HG02938 (cell line): Measurements from ENCODE around the gene LILRB3.
"Not testable (repeated sequence)": the region's sequence is repeated elsewhere in the genome, so short reads cannot be mapped to it uniquely, and the experiment has no call there.

ENCODE experiments used
- ATAC-seq: cut with Tn5 transposase; IDR thresholded peaks from one replicate; pipeline ENCODE4 v1.9.1; 2021; ENCODE audit warnings: mild to moderate bottlenecking, moderate library complexity; ENCODE audit not compliant: unreplicated experiment

LILRB3 gene

DNA sequence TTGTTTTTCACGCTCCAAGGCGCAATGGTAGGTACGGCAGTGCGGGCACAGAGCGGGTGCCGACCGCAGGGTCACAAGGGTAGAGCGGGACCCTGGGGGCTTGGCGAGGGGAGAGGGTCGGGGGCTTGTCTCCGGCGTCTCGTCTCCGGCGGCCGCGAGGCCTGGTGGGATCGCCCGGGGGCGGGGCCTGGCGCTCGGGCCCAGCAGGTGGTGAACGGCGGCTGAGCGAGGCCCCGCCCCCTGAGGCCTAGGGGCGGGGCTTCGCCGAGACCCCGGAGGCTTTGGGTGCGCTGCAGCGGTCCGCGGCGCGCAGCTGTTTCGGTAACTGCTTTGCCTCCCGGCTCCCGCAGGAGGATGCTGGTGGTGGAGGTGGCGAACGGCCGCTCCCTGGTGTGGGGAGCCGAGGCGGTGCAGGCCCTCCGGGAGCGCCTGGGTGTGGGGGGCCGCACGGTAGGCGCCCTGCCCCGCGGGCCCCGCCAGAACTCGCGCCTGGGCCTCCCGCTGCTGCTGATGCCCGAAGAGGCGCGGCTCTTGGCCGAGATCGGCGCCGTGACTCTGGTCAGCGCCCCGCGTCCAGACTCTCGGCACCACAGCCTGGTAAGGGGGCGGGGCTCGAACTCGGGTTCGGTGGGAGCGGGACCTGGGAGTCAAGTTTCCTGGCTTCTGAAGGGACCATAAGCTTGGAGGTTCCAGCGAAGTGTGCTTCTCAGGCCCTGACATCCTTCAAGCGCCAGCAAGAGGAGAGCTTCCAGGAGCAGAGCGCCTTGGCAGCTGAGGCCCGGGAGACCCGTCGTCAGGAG is 31.6 kb downstream of the LILRB3 start, which contains the start of gene TSEN34:
Gene TSEN34 (plus strand): TSS at position 298 of the 800 bp plus-strand sequence. CDS start 57 bp downstream, at position 355.
- peak; percentile 25 for ATAC-seq

DNA sequence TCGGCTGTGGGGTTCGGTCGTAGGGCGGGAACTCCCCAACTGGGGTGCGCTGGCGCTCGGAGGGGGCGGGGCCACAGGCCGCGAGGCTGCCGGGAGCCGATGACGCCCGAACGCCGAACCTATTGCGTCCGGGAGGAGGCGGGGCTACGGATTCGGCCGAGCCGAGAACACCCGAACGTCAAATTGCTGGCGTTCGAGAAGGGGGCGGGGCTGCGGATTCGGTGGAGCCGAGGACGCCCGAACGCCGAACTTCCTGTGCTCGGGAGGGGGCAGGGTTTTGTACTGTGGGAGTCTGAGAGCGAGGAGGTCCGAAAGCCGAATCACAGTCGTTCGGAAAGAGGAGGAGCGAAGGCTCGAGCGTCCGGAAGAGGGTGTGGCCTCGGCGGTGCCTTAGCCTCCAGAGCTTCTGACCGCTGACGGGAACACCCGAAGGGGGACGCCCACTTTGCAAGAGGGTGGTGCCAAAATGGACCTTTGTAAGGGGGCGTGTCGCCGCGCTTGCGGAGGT is 32.2 kb downstream of the LILRB3 start:
- ATAC-seq = peak; percentile 50

DNA sequence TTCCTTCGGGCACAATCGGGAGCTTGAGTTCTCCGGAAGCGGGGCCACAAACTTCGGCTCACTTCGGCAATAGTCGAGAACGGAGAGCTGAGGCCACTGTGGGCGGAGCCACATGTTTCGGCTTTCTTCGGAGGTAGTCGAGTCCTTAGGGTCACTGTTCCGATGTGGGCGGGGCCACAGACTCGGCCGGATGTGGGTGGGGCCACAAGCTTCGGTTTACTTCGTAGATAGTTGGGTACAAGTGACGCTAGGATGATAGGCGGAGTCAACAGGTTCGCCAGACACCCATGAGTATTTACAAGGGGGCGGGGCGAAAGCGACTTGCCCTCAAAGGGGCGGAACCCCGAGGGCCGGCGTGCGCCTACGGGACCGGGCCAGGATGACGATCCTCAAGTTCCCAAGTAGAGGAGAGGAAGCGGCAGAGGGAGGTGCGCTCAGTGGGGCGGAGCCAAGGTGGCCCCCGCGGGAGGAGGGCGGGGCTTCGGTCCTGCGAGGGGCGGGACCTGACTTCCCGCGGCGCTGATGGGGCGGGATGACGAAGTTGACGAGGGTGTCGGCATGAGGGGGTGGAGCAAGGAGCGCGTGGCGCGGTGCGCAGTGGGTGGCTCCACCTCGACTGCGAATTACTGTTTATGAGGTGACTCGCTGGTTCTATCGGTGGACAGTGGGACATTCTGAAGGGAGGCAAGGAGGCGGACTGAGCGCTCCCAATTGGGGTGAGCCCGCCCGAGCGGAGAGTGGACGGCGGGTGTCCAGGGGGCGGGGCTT is 32.9 kb downstream of the LILRB3 start:
- peak; percentile 41 for ATAC-seq

DNA sequence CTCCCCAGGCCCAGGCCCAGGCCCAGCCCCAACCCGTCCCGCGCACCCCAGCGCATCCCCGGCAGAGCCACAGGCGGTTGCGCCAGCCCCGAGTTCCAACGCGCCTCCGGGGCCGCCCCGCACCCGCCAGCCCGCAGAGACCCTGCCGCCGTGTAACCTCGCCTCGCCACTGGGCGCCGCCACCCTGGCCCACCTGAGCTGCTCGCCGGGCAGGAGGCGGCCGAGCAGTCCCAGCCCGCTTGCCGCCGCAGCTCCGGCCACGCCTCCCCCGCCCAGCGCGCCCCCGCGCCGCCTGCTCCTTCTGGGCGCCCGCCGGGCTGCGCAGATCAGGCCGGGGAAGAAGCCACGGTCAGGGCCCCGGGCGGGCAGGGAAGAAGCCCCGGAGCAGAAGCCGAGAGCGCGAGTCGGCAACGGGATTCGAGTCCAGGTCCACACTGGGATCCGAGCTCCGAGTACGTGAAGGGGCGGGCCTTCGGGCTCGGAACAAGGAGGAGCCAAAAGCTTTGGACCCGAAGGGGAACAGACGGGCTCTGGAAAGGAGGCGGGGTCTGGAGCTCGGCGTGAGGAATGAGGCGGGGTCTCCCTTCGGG is 33.6 kb downstream of the LILRB3 start, which contains the start of gene MBOAT7:
Gene MBOAT7 (minus strand): TSS at position 436 of the 590 bp plus-strand sequence. CDS start 1,072 bp downstream, outside the sequence.
- peak; percentile 10 for ATAC-seq

DNA sequence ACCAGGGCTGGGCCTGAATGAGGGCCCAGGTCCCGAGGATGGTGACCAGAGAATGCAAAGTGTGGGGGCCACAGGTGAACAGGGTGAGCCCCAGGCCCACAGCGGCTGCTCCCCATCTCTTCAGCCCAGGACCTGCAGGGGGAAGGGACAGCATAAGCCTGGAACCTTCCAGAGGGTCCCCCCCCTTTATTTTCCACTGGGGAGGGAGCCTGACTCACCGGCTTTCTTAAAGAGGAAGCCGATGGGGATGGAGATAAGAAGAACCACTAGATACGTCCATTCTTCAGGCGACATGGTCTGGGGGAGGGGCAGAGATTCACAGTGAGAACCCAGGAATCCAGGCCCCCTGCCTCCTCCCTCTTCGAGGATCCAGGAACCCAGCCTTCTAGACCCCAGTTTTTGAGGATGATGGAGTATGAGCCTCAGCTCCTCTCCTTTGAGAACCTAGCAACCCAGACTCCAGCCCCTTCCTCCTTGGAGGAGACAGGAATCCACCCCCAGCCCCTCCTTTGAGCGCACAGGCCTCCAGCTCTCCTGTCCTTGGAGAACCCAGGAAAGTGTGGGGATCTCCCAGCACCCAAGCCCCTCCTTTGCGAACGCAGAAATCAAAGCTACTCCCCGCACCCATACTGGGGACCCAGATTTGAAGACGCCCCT is 34.5 kb downstream of the LILRB3 start:
- no peak for ATAC-seq

DNA sequence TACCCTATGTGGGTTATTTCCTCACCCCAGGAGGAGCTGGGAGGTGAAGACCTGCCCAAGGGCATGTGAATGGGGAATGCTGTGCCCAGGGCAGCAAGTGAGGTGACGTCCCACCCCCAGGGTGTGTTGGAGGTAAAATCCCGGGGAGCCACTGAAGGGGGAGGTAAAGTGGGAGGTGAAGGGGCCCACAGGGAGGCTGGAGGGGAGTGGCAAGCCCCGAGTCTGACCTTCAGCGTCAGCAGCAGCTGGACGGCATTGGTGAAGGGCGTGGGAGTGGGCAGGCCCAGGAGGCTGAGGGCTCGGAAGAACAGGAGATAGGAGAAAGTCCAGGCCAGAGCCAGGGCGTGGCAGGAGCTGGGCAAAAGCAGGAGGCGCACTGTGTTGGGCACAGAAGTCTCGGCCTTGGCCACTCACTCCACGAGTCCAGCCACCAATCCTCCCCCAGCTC is 35.8 kb downstream of the LILRB3 start:
- ATAC-seq = no peak

DNA sequence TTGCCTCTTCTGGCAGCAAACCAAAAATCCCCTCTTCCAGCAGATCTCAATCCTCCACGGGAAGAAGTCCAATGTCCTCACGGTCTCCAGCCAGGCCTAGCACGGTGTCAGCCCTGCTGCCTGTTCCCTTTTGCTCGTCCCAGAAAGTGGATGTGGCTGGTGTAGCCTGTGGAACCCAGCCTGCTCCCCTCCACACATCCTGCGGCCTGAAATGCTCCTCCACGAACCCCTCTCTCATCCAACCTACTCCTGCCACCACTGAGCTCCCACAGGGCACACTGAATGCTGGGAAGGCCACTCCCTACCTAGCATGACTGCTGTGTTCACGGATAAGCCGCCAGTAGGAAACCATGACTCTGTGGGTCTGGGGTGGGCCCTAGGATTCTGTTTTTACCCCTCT is 36.5 kb downstream of the LILRB3 start:
- ATAC-seq = no peak

DNA sequence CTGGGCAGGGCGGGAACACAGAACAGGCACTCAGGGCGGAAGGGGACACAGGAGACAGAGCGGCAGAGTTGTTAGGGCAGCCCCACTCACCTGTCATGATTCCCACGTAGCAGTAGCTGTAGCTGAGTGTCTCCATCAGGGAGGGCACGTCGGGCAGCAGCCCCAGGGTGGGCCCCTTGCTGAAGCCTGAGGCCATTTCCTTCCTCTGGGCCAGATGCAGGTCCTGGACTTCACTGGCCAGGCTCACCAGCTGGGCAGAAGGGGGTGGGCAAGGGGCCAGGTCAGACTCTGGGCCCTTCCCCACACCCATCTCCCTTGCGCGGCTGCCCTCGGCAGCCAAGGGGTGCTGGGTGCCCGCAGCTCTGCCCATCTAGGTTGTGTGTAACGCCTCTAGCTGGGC is 39.4 kb downstream of the LILRB3 start:
- no peak for ATAC-seq

DNA sequence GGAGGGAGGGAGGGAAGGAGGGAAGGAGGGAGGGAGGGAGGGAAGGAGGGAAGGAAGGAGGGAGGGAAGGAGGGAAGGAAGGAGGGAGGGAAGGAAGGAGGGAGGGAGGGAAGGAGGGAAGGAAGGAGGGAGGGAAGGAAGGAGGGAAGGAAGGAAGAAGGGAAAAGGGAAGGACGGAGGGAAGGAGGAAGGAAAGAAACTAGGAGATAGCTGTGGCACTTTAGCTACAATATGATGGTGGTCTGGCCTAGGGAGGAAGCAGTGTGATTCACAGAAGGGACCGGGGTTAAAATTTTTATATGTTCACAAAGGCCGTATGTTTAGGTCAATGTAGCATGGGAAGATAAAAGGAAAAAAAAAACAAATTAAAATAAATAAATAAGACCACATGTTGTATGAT is 40.9 kb downstream of the LILRB3 start:
- not testable (repeated sequence) for ATAC-seq

DNA sequence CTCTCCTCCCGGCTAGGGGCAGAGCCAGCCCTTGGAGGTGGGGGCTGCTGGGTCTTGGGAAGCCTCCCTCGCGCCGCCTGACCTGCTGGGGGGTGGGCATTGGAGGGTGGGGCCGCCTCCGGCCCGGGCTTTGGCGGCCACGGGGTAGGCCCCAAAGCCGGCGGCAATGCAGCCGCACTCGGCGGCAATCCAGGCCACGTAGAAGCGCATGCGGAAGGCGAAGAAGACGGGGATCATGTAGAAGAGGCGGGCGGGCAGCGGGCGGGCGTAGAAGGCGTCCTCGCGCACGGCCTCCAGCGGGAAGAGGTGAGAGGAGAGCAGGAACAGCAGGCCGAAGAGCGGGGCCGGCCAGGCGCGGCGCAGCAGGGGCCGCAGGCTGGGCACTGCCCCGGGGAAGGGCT is 42.1 kb downstream of the LILRB3 start:
- no peak for ATAC-seq

DNA sequence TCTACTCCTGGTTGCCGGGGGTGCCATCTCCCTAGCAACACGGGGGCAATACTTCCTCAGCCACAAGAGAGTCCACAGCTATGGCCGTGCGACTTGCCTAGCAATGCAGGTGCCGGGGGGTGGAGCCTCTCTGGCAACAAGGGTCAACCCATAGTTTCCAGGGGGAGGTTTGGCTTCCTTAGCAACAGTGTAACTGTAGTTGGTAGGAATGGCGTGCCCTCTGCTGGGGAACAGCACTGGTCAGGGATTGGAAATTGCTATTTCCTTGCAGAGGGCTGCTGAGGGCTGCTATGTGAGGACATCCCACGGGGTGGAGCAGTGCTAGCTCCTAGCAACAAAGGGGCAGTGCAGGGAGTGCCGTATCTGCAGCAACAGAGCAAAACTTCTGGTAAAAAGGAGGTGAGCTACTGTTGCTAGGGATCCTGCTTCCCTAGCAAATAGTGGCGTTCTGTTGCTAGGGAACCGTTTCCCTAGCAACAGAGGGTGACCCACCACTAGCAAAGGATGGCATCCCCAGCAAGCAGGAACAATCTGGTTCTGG is 42.8 kb downstream of the LILRB3 start:
- no peak for ATAC-seq

DNA sequence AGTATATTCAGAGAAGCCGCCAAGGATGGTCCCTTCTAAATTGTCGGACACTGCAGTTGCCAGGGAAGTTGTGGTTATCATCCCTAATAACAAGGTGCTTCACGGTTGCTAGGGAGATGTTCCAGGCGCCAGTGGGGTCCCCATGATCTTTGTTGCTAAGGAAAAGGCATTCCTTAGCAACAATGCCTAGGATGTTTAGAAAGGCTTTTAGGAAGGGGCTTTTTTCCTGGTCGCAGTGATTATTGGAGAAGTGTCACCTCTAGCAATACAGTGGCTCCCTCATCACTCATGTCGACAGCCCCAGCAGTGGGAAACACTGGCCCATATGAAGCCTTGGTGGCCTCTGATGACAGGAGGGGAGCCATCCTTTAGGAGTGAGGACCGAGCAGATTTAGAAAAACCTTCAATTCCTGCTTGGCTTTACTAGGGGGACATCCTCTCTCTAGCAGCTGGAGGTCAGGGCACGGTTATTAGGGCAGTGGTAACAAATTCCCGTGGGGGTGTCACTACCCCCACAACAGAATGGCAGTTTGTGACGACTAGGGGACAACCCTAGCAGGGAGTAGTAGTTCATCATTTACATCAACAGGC is 43.5 kb downstream of the LILRB3 start:
- ATAC-seq = no peak

DNA sequence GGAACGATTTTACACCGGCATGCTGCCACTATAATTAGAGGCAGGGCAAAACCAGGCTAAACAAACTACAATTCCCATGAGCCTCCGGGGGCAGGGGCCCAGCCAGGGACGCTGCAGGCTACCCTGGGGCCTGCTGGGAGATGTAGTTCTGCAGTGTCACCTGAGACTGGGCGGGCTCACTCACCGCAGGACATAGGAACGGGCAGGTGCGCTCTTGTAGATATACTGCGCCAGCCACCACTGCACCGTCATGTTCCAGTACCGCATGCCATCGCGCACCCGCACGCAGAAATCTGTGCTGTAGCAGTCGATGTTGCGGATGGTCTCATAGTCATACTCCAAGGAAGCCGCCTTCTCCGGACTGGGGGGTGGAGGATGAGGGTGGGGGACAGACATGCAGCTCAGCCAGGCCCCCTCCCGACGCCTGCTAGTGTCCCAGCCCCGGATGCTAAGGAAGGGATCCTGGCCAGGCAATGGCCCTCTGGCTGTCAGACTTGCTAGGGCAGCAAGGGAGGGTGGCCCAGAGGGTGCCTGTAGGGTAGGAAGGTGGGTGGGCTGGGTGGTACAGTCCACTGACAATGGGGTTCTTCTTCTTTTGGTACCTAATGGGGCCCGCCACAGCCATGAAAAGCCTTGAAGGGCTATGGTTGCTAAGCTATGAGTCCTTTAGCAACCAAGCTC is 44.1 kb downstream of the LILRB3 start:
- no peak for ATAC-seq

DNA sequence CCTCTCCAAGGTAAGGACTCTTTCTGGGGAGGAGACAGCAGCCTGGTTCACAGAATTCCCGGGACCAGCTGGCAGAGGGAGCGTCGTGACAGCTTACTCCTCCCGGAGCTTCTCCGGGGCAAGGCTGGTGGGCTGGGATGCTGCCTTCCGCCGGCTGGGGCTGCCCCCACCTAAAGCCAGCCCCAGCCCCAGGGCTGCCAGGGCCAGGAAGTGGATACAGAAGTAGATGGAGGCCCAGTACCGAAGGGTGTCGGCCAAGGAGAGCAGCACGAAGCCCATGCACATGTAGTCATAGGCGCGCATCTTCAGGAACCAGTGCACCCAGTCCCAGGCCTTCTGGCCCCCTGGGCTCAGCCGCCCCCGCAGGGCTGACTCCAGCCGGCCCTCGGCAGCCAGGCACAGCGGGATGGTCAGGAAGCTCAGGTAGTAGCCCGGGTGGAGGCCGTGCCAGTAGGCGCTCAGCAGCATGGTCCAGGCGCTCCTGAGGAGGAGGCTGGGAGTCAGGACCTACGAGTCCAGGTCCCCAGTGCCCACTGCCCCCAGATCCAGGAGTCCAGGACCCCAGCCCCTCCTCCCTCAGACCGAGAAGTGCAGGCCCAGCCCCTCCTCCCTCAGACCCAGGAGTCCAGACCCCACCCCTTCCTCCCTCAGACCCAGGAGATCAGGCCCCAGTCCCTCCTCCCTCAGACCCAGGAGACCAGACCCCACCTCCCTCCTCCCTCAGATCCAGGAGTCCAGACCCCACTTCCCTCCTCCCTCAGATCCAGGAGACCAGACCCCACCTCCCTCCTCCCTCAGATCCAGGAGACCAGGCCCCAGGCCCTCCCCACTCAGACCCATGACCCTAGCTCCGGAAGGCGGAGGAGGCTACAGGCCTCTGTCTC is 48.6 kb downstream of the LILRB3 start:
- no peak for ATAC-seq

DNA sequence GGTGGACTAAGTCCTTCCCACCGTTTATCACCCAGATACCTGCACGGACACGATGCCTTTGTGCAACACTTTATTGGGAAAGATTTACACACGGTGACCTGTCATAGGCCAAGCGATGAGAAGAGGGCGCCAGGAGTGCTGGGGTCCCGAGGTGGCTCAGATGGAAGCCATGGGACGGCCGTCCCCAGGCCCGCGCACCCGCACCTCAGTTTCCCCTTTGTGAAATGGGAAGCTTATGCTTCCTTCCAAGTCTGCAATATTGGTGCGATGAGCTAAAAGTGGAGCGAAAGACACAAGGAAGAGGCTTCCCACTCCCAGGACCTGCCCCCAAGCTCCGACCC is 49.5 kb downstream of the LILRB3 start:
- ATAC-seq = no peak

DNA sequence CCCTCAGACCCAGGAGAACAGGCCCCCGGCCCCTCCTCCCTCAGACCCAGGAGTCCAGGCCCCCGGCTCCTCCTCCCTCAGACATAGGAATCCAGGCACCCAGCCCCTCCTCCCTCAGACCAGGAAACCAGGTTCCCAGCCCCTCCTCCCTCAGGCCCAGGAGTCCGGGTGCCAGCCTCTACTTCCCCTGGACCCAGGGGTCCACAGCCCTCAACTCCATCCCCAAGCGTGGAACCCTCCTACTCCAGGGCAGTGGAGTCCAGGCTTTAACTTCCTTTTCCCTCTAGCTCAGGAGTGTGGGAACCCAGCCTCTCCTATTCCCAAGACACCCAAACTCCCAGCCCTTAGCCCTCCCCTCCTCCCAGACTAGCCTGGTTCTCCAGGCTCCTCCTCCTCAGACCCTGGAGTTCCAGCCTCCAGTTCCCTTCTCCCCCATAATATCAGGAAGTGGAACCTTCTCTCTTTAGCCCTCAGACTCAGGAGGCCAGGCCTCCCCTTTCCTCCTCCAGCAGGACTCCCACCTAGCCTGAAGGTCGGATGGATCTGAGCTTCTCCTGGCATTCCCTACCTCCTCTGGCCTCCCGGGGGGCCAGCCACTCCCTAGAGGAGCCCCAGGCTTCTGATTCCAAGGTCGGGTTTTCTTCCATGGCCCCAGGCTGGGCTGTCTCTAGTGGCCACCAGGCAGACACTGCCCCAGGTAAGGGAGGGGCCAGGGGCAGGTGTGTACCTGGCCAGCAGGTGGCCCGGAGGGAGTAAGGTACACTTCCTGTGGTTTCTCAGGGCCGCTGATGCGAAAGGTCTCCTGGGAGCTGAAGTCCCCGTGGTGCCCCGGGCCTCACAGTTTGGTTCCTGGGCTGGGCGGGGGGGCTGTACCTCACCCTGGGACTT is 50.1 kb downstream of the LILRB3 start, which contains the start of gene TMC4:
Gene TMC4 (minus strand): TSS at position 690 of the 888 bp plus-strand sequence. CDS start 43 bp downstream, at position 647.
- ATAC-seq = no peak

DNA sequence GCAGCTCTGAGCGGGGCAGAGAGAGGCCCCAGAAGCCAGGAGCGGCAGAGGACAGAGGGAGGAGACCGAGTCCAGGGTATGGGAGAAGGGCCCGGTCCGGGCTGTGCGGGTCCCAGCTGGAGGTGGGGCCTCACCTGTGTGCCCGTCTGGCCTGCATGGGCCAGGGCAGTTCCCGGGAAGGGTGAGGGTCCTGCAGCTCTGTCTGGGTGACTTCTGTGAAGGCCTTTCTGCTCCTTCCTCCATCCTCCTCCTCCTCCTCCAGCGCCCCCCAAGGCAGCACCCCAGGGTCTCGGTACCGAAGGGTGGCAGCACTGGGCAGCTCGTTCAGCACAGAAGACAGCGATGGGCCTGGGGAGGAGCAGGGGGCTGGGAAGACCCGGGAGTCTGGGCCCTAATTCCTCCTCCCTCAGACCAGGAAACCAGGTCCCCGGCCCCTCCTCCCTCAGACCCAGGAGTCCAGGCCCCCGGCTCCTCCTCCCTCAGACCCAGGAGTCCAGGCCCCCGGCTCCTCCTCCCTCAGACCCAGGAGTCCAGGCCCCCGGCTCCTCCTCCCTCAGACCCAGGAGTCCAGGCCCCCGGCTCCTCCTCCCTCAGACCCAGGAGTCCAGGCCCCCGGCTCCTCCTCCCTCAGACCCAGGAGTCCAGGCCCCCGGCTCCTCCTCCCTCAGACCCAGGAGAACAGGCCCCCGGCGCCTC is 50.9 kb downstream of the LILRB3 start:
- not testable (repeated sequence) for ATAC-seq
